ENCODE results near the gene IKBKE.

DNA sequence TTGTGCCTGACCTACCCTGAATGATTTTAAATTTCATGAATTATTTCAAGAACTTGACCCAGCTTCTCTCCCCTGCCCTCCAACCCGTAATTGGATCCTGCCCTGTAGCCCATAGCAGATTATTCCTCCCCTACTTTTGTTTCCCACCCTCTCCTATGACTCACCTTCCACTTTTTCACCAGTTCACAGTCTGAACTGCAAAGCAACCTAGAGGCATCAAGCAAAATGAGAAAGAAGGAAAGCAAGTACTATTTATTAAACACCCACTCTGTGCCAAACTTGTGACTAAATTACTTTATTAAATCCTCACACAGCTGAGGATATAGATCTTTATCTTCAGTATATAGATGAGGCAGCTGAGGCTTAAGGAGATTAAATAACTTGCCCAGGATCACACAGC lies 20.7 kb upstream of the IKBKE start:
- TF ChIP-seq POLR2AphosphoS5 (IDR thresholded peaks at IDR 0.05; ENCODE audit: low read depth, low read length) (no peak), POLR2A (IDR thresholded peaks at IDR 0.05; ENCODE audit: low read depth, low read length) (no peak), POU2F2 (IDR thresholded peaks at IDR 0.05; ENCODE audit: low read depth, low read length) (no peak), TAF1 (IDR thresholded peaks at IDR 0.05; ENCODE audit: low read depth, low read length) (no peak), SPI1 (IDR thresholded peaks at IDR 0.05; ENCODE audit: low read depth, low read length) (no peak), PAX5 (IDR thresholded peaks at IDR 0.05; ENCODE audit: insufficient read depth, low read length, severe bottlenecking) (no peak)
